GM21381 (cell line): Measurements from ENCODE around the gene EPS15.
"Not testable (repeated sequence)": the region's sequence is repeated elsewhere in the genome, so short reads cannot be mapped to it uniquely, and the experiment has no call there.

Experiments used
- ATAC-seq: cut with Tn5 transposase; IDR thresholded peaks from one replicate; pipeline ENCODE4 v1.9.1; 2021; ENCODE audit warnings: mild to moderate bottlenecking, moderate library complexity; ENCODE audit not compliant: unreplicated experiment

Gene EPS15

GRCh38 chr1:51343624-51344023, 175.4 kb downstream of the EPS15 start:
- no peak for ATAC-seq

- ATAC-seq: no peak
Measured at GRCh38 chr1:51342591-51343206, 176.4 kb downstream of the EPS15 start.

- no peak for ATAC-seq
Measured at GRCh38 chr1:51341876-51342496, 177.1 kb downstream of the EPS15 start.

GRCh38 chr1:51340380-51340779, 178.7 kb downstream of the EPS15 start:
- no peak for ATAC-seq

GRCh38 chr1:51336711-51337110, 182.4 kb downstream of the EPS15 start:
- no peak for ATAC-seq

GRCh38 chr1:51336004-51336403, 183.1 kb downstream of the EPS15 start:
- ATAC-seq: no peak

- no peak for ATAC-seq
Measured at GRCh38 chr1:51331206-51332100, 187.6 kb downstream of the EPS15 start.

- no peak for ATAC-seq
Measured at GRCh38 chr1:51330331-51331201, 188.5 kb downstream of the EPS15 start, which contains the start of gene TTC39A. Gene TTC39A, minus strand, starts transcription at chr1:51330562. Its CDS starts 85 bp downstream, at chr1:51330477.

GRCh38 chr1:51329443-51330325, 189.4 kb downstream of the EPS15 start:
- ATAC-seq: no peak

GRCh38 chr1:51328926-51329325, 190.1 kb downstream of the EPS15 start:
- no peak for ATAC-seq

- ATAC-seq: no peak
Measured at GRCh38 chr1:51328279-51328678, 190.8 kb downstream of the EPS15 start.

- no peak for ATAC-seq
Measured at GRCh38 chr1:51327386-51327785, 191.7 kb downstream of the EPS15 start.

GRCh38 chr1:51326839-51327238, 192.2 kb downstream of the EPS15 start:
- ATAC-seq: no peak

- ATAC-seq: no peak
Measured at GRCh38 chr1:51325878-51326755, 192.9 kb downstream of the EPS15 start.

- no peak for ATAC-seq
Measured at GRCh38 chr1:51325391-51325790, 193.7 kb downstream of the EPS15 start.

GRCh38 chr1:51325011-51325385, 194.1 kb downstream of the EPS15 start:
- not testable (repeated sequence) for ATAC-seq

GRCh38 chr1:51324251-51325010, 194.6 kb downstream of the EPS15 start:
- ATAC-seq: no peak

GRCh38 chr1:51323778-51324177, 195.3 kb downstream of the EPS15 start:
- ATAC-seq: no peak
